GM12892 (cell line): Measurements from ENCODE around the gene ARMH1.
"Not testable (repeated sequence)": the region's sequence is repeated elsewhere in the genome, so short reads cannot be mapped to it uniquely, and the experiment has no call there.

Experiments used
- DNase-seq: peaks from one replicate; pipeline ENCODE4 v3.0.0; 2011; ENCODE audit not compliant: insufficient read length
- FAIRE-seq: peaks from 2 replicates; lab custom pipeline; 2011; peaks lifted over from hg19 to GRCh38; lab: Jason Lieb, UNC
- POLR2A ChIP-seq: IDR thresholded peaks from 2 replicates; pipeline ENCODE4 v1.6.1; 2011; ENCODE audit warnings: low read depth, low read length, control low read depth
- POLR2AphosphoS5 ChIP-seq: IDR thresholded peaks from 2 replicates; pipeline ENCODE4 v1.6.1; 2011; ENCODE audit warnings: low read depth, low read length, control low read depth
- TAF1 ChIP-seq: IDR thresholded peaks from 2 replicates; pipeline ENCODE4 v1.6.1; 2011; ENCODE audit warnings: low read depth, mild to moderate bottlenecking, control low read depth, low read length, borderline replicate concordance

The ARMH1 gene

DNA sequence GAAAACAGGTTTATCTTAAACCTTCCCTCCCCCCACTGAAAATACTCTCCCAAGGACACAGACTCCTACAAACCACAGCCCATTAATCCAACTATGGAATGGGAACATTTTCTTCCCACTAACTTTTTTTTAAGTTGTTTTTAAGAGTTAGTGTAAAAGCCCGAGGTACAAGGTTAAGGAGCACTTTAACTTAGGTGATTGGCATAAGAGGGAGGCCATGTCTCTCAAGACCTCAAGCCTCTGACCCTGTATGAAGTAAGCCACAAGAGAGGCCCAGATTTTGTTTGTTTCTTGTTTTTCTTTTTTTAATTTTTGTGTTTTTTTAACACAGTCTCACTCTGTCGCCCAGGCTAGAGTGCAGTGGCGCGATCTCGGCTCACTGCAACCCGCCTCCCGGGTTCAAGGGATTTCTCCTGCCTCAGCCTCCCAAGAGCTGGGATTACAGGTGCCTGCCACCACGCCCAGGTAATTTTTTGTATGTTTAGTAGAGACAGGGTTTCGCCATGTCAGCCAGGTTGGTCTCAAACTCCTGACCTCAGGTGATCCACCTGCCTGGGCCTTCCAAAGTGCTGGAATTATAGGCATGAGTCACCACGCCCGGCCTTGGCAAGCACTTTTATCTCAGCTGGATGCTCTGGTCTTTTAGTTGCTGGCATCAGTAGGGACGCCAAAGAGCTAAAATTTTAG lies 14.4 kb downstream of the ARMH1 start:
- no peak for DNase-seq
- TF ChIP-seq POLR2A, result no peak
- no peak for TF ChIP-seq POLR2AphosphoS5
- no peak for TF ChIP-seq TAF1
- FAIRE-seq, result no peak

DNA sequence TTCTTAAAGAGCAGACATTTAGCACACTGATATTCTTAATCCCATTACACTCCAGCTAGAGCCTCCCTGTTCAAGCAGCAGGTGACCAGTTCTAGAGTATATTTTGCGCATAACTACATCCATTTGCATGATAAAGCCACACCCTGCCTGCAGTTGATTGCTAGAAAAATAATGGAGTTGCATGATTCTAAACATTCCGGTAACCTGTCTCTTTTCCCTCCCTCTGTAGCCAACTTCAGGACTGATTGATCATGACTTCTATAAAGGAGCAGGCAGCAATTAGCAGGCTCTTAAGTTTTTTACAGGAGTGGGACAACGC lies 14.9 kb downstream of the ARMH1 start:
- no peak for FAIRE-seq
- no peak for TF ChIP-seq POLR2AphosphoS5
- no peak for TF ChIP-seq TAF1
- no peak for TF ChIP-seq POLR2A

GRCh38 chr1:44693159-44693558 lies 18.6 kb downstream of the ARMH1 start:
- TF ChIP-seq TAF1, result no peak
- no peak for TF ChIP-seq POLR2AphosphoS5
- no peak for TF ChIP-seq POLR2A
- peak; percentile 66 for FAIRE-seq

More for the DNA sequence above, 14.9 kb downstream of the ARMH1 start:
- no peak for DNase-seq

DNA sequence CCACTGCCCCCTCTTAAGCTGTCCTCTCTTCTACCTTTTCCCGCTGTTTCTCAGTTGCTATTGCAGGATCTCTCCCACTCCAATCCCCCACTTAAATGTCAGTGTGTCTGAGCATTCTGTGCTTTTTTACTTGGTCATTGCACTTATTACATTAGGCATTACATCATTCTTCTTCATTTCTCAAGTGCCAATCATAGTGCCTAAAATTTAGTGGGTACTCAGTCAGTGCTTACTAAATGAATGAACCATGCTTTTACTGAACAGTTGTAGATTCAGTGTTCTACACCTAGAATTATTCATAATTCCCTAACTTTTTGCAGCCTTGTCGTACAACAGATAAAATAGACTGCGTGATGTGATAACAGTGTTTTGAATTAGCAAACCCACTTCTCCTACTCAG lies 19.4 kb downstream of the ARMH1 start:
- TF ChIP-seq TAF1 (no peak), POLR2A (no peak), POLR2AphosphoS5 (no peak)
- DNase-seq, result no peak
- no peak for FAIRE-seq

More at GRCh38 chr1:44693159-44693558, 18.6 kb downstream of the ARMH1 start:
- no peak for DNase-seq

DNA sequence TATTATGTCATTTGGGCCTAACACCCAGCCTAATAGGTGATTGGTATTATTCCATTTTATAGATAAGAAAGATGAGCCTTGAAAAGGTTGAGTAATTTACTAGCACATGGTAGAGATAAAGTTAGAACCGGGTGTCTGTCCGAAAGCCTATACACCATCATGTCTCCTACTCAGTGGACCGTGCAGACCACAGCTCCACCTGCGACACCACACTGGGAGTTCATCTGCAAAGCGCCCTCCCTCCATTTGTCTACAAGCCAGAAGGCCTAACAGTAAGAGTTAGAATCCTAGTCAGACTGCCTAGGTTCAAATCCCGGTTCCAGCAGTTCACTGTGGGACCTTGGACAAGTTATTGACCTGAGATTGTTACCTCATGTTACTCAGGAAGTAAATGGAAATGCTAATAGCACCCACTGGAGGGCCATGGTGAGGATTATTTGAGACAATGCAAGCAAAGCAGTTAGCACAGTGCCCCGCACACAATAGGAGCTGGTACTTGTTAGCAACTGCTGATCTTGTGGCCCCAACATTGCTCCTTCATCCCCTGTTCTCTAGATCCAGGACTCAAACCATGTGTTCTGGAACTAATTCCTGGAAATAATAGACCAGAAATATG lies 20.5 kb downstream of the ARMH1 start:
- DNase-seq (no peak), FAIRE-seq (peak; percentile 98)
- no peak for TF ChIP-seq TAF1
- TF ChIP-seq POLR2A, result no peak
- TF ChIP-seq POLR2AphosphoS5, result no peak

- no peak for DNase-seq
- no peak for FAIRE-seq
- TF ChIP-seq POLR2A, result no peak
- TF ChIP-seq TAF1, result no peak
- no peak for TF ChIP-seq POLR2AphosphoS5
Measured at GRCh38 chr1:44695671-44696070, 21.2 kb downstream of the ARMH1 start.

GRCh38 chr1:44696101-44696500 lies 21.6 kb downstream of the ARMH1 start:
- TF ChIP-seq POLR2AphosphoS5 (no peak), TAF1 (no peak), POLR2A (no peak)
- no peak for FAIRE-seq
- no peak for DNase-seq

GRCh38 chr1:44696789-44697345 lies 22.4 kb downstream of the ARMH1 start:
- FAIRE-seq (no peak), DNase-seq (no peak)

DNA sequence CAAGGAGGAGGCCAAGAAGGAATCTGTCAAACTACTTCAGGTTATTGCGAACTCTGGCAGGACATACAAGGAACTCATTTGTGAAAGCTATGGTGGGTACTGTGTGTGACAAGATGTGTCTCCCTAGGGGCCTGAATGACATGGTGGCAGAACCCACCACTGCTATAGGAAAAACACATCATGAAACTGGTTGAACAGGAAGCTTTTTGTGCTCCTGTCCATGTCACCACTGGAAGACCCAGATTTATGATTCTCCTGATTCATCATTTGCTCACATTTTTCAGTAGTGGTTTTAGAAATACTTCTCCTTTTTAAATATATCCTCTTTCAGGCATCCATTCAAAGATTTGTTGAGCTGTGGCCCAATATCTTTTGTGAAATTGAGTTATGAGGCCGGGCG lies 23.6 kb downstream of the ARMH1 start:
- DNase-seq (no peak), FAIRE-seq (peak; percentile 53)
- TF ChIP-seq POLR2AphosphoS5, result no peak
- no peak for TF ChIP-seq POLR2A
- no peak for TF ChIP-seq TAF1

More at GRCh38 chr1:44696789-44697345, 22.4 kb downstream of the ARMH1 start:
- 0 out of 2 replicates have a peak, but pooled peaks have one; percentile 21 for TF ChIP-seq POLR2A
- no peak for TF ChIP-seq TAF1

- DNase-seq, FAIRE-seq: not testable (repeated sequence)
Measured at GRCh38 chr1:44699375-44699774, 24.9 kb downstream of the ARMH1 start.

GRCh38 chr1:44700573-44700972 lies 26.1 kb downstream of the ARMH1 start:
- FAIRE-seq (no peak), DNase-seq (no peak)
- TF ChIP-seq TAF1 (no peak), POLR2AphosphoS5 (no peak), POLR2A (no peak)

GRCh38 chr1:44701141-44701573 lies 26.6 kb downstream of the ARMH1 start:
- TF ChIP-seq TAF1, result no peak
- TF ChIP-seq POLR2AphosphoS5, result no peak
- TF ChIP-seq POLR2A, result no peak
- DNase-seq, result no peak
- FAIRE-seq, result no peak

- DNase-seq (no peak), FAIRE-seq (no peak)
- TF ChIP-seq TAF1, result no peak
- TF ChIP-seq POLR2A, result no peak
- no peak for TF ChIP-seq POLR2AphosphoS5
Measured at GRCh38 chr1:44705470-44705869, 31.0 kb downstream of the ARMH1 start.
